ENCODE results near the gene MADD.
"Not testable (repeated sequence)": the region's sequence is repeated elsewhere in the genome, so short reads cannot be mapped to it uniquely, and the experiment has no call there.

DNA sequence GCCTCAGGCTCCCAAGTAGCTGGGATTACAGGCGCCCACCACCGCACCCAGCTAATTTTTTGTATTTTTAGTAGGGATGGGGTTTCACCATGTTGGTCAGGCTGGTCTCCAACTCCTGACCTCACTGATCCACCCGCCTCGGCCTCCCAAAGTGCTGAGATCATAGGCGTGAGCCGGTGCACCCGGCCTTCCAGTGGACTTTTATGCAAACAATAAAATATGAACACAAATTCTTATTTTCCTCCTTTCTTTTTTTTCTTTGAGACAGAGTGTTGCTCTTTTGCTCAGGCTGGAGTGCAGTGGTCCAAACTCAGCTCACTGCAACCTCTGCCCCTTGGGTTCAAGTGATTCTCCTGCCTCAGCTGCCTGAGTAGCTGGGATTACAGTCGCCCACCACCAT is 46.6 kb downstream of the MADD start:
- not testable (repeated sequence) for TF ChIP-seq POLR2A (IDR thresholded peaks at IDR 0.05)
- TF ChIP-seq, protein P1, sequence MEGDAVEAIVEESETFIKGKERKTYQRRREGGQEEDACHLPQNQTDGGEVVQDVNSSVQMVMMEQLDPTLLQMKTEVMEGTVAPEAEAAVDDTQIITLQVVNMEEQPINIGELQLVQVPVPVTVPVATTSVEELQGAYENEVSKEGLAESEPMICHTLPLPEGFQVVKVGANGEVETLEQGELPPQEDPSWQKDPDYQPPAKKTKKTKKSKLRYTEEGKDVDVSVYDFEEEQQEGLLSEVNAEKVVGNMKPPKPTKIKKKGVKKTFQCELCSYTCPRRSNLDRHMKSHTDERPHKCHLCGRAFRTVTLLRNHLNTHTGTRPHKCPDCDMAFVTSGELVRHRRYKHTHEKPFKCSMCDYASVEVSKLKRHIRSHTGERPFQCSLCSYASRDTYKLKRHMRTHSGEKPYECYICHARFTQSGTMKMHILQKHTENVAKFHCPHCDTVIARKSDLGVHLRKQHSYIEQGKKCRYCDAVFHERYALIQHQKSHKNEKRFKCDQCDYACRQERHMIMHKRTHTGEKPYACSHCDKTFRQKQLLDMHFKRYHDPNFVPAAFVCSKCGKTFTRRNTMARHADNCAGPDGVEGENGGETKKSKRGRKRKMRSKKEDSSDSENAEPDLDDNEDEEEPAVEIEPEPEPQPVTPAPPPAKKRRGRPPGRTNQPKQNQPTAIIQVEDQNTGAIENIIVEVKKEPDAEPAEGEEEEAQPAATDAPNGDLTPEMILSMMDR (IDR thresholded peaks at IDR 0.05), result not testable (repeated sequence)

Data from thyroid gland (tissue), 4 donors.